Activated CD4-positive, alpha-beta T cell treated with anti-CD3 and anti-CD28 coated beads, Interleukin-2, amount 10 ng/mL, durations not matched to agents 7 days and 5 days (primary cell): ENCODE data around the gene KCNIP4. TPM values are rescaled to one million over a fixed set of nuclear protein-coding genes. Genes with fewer than 3 reads are reported as not detected.

Experiments
- CTCF ChIA-PET: fragments of 350-600 bp; sonication (Branson Sonifier 250); formaldehyde crosslinking; loops from one replicate; lab custom pipeline; 2021; ENCODE audit warnings: antibody characterized with exemption; lab: Charles Lee
- POLR2A ChIA-PET: fragments of 350-600 bp; sonication (Branson Sonifier 250); formaldehyde crosslinking; loops from one replicate; lab custom pipeline; 2021; ENCODE audit warnings: antibody characterized with exemption; lab: Charles Lee
- DNase-seq: peaks from one replicate; pipeline ENCODE4 v3.0.0-alpha.2; 2020
- H3K27ac Mint-ChIP-seq: one replicate; pipeline ENCODE4 v1.8.0; 2021; ENCODE audit warnings: mild to moderate bottlenecking, moderate library complexity, mixed read lengths
- H3K27me3 Mint-ChIP-seq: one replicate; pipeline ENCODE4 v1.8.0; 2021; ENCODE audit warnings: mixed read lengths
- H3K36me3 Mint-ChIP-seq: one replicate; pipeline ENCODE4 v1.8.0; 2021; ENCODE audit warnings: low read depth, mixed read lengths
- H3K4me1 Mint-ChIP-seq: one replicate; pipeline ENCODE4 v1.8.0; 2021; ENCODE audit warnings: mixed read lengths
- H3K4me3 Mint-ChIP-seq: one replicate; pipeline ENCODE4 v1.8.0; 2021; ENCODE audit warnings: mild to moderate bottlenecking, moderate library complexity, mixed read lengths
- H3K9me3 Mint-ChIP-seq: one replicate; pipeline ENCODE4 v1.8.0; 2021; ENCODE audit warnings: mixed read lengths
- total RNA-seq, 2 experiments: library from RNA; stranded (reverse); gene quantifications; one replicate each; pipeline ENCODE4 v1.2.3, GENCODE V29; 2021

Gene KCNIP4
- total RNA-seq, 2 experiments from 2014 or later = not detected

- Mint-ChIP-seq H3K36me3 (no peaks in the 10 kb centered on the region), H3K27me3 (no peaks in the 10 kb centered on the region), H3K4me1 (no peaks in the 10 kb centered on the region), H3K4me3 (no peak overlapping the region), H3K9me3 (no peaks in the 10 kb centered on the region), H3K27ac (no peak overlapping the region)
- ChIA-PET CTCF (no interaction called here), POLR2A (no interaction called here)
- DNase-seq = no peak
These were observed 141.6 kb downstream of the KCNIP4 start for GRCh38 chr4:21806991-21807390.

GRCh38 chr4:21802406-21802805 lies 146.2 kb downstream of the KCNIP4 start:
- Mint-ChIP-seq H3K9me3 (no peaks in the 10 kb centered on the region), H3K4me3 (no peak overlapping the region), H3K27ac (no peak overlapping the region), H3K4me1 (no peaks in the 10 kb centered on the region), H3K36me3 (no peaks in the 10 kb centered on the region), H3K27me3 (no peaks in the 10 kb centered on the region)
- ChIA-PET POLR2A (no interaction called here), CTCF (no interaction called here)
- no peak for DNase-seq

GRCh38 chr4:21801661-21802385 lies 146.7 kb downstream of the KCNIP4 start:
- Mint-ChIP-seq H3K4me3 (no peak overlapping the region), H3K9me3 (no peaks in the 10 kb centered on the region), H3K27ac (no peak overlapping the region), H3K36me3 (no peaks in the 10 kb centered on the region), H3K27me3 (no peaks in the 10 kb centered on the region), H3K4me1 (no peaks in the 10 kb centered on the region)
- no peak for DNase-seq
- POLR2A ChIA-PET = no interaction called here
- CTCF ChIA-PET = no interaction called here

GRCh38 chr4:21795091-21795490 lies 153.5 kb downstream of the KCNIP4 start:
- POLR2A ChIA-PET = no interaction called here
- H3K9me3 Mint-ChIP-seq = no peaks in the 10 kb centered on the region
- H3K4me1 Mint-ChIP-seq = no peaks in the 10 kb centered on the region
- H3K27me3 Mint-ChIP-seq = no peaks in the 10 kb centered on the region
- no peak overlapping the region for H3K4me3 Mint-ChIP-seq
- CTCF ChIA-PET = no interaction called here
- H3K36me3 Mint-ChIP-seq = no peaks in the 10 kb centered on the region
- H3K27ac Mint-ChIP-seq = no peak overlapping the region
- no peak for DNase-seq

- H3K9me3 Mint-ChIP-seq = no peaks in the 10 kb centered on the region
- ChIA-PET CTCF (no interaction called here), POLR2A (no interaction called here)
- no peaks in the 10 kb centered on the region for H3K27me3 Mint-ChIP-seq
- H3K4me1 Mint-ChIP-seq = no peaks in the 10 kb centered on the region
- no peak for DNase-seq
- no peak overlapping the region for H3K4me3 Mint-ChIP-seq
- H3K36me3 Mint-ChIP-seq = no peaks in the 10 kb centered on the region
- no peak overlapping the region for H3K27ac Mint-ChIP-seq
These were observed 155.8 kb downstream of the KCNIP4 start for GRCh38 chr4:21792736-21793135.

- no peaks in the 10 kb centered on the region for H3K4me1 Mint-ChIP-seq
- H3K4me3 Mint-ChIP-seq = no peak overlapping the region
- DNase-seq = no peak
- H3K27me3 Mint-ChIP-seq = no peaks in the 10 kb centered on the region
- ChIA-PET POLR2A (no interaction called here), CTCF (interaction anchor here (2.0 kb wide), 1 partner anchor 598 kb away, joined by 12 read pairs; no protein-coding TSS in a partner anchor)
- no peak overlapping the region for H3K27ac Mint-ChIP-seq
- no peaks in the 10 kb centered on the region for H3K36me3 Mint-ChIP-seq
- H3K9me3 Mint-ChIP-seq = no peaks in the 10 kb centered on the region
These were observed 158.0 kb downstream of the KCNIP4 start for GRCh38 chr4:21790438-21791029.

GRCh38 chr4:21780148-21780547 lies 168.4 kb downstream of the KCNIP4 start:
- ChIA-PET POLR2A (no interaction called here), CTCF (interaction anchor here (0.6 kb wide), 1 partner anchor 474 kb away, joined by 3 read pairs; no protein-coding TSS in a partner anchor)
- Mint-ChIP-seq H3K27ac (no peak overlapping the region), H3K27me3 (no peaks in the 10 kb centered on the region), H3K36me3 (no peaks in the 10 kb centered on the region), H3K9me3 (no peaks in the 10 kb centered on the region), H3K4me3 (no peak overlapping the region), H3K4me1 (no peaks in the 10 kb centered on the region)
- no peak for DNase-seq

- no peak overlapping the region for H3K4me3 Mint-ChIP-seq
- no peak for DNase-seq
- H3K9me3 Mint-ChIP-seq = no peaks in the 10 kb centered on the region
- POLR2A ChIA-PET = no interaction called here
- CTCF ChIA-PET = no interaction called here
- H3K27ac Mint-ChIP-seq = no peak overlapping the region
- no peaks in the 10 kb centered on the region for H3K4me1 Mint-ChIP-seq
- H3K36me3 Mint-ChIP-seq = no peaks in the 10 kb centered on the region
- H3K27me3 Mint-ChIP-seq = peaks cover 5% of the 10 kb centered on the region
These were observed 169.9 kb downstream of the KCNIP4 start for GRCh38 chr4:21778702-21779101.

- DNase-seq = no peak
- H3K4me1 Mint-ChIP-seq = no peaks in the 10 kb centered on the region
- no peaks in the 10 kb centered on the region for H3K9me3 Mint-ChIP-seq
- no peak overlapping the region for H3K4me3 Mint-ChIP-seq
- no peaks in the 10 kb centered on the region for H3K36me3 Mint-ChIP-seq
- peaks cover 7% of the 10 kb centered on the region for H3K27me3 Mint-ChIP-seq
- CTCF ChIA-PET = no interaction called here
- POLR2A ChIA-PET = no interaction called here
- no peak overlapping the region for H3K27ac Mint-ChIP-seq
These were observed 172.9 kb downstream of the KCNIP4 start for GRCh38 chr4:21775703-21776102.

GRCh38 chr4:21769404-21770147 lies 179.0 kb downstream of the KCNIP4 start:
- ChIA-PET CTCF (no interaction called here), POLR2A (no interaction called here)
- Mint-ChIP-seq H3K27ac (no peak overlapping the region), H3K27me3 (peaks cover 4% of the 10 kb centered on the region), H3K4me1 (no peaks in the 10 kb centered on the region), H3K36me3 (no peaks in the 10 kb centered on the region), H3K4me3 (no peak overlapping the region), H3K9me3 (no peaks in the 10 kb centered on the region)
- DNase-seq = no peak

- H3K36me3 Mint-ChIP-seq = no peaks in the 10 kb centered on the region
- DNase-seq = peak; percentile 47
- CTCF ChIA-PET = no interaction called here
- H3K4me1 Mint-ChIP-seq = no peaks in the 10 kb centered on the region
- peaks cover 2% of the 10 kb centered on the region for H3K27me3 Mint-ChIP-seq
- no peak overlapping the region for H3K4me3 Mint-ChIP-seq
- no peak overlapping the region for H3K27ac Mint-ChIP-seq
- H3K9me3 Mint-ChIP-seq = no peaks in the 10 kb centered on the region
- POLR2A ChIA-PET = no interaction called here
These were observed 179.9 kb downstream of the KCNIP4 start for GRCh38 chr4:21768349-21769310.

GRCh38 chr4:21765810-21766407 lies 182.7 kb downstream of the KCNIP4 start:
- no peak overlapping the region for H3K27ac Mint-ChIP-seq

More at GRCh38 chr4:21765810-21766407, 182.7 kb downstream of the KCNIP4 start:
- Mint-ChIP-seq H3K36me3 (no peaks in the 10 kb centered on the region), H3K4me1 (no peaks in the 10 kb centered on the region), H3K27me3 (no peaks in the 10 kb centered on the region), H3K4me3 (no peak overlapping the region), H3K9me3 (no peaks in the 10 kb centered on the region)
- ChIA-PET CTCF (interaction anchor here (2.0 kb wide), 1 partner anchor 993 kb away, joined by 5 read pairs; no protein-coding TSS in a partner anchor), POLR2A (no interaction called here)
- DNase-seq = peak; percentile 25
